Mammary epithelial cell (primary cell): Measurements from ENCODE around the gene THOC5.

Source experiments
- CTCF ChIP-seq, 2 donors: IDR thresholded peaks in 1 of 2; conservative IDR thresholded peaks in 1 of 2; 2 replicates each; pipeline ENCODE4 v1.5.1; 2011 to 2012; ENCODE audit warnings: inconsistent platforms in 2 of 2, low read length in 2 of 2, mild to moderate bottlenecking in 2 of 2, control low read depth in 1 of 2, low read depth in 1 of 2; ENCODE audit not compliant: insufficient read depth in 1 of 2; ENCODE audit errors: extremely low read depth in 1 of 2
- EZH2 ChIP-seq: IDR thresholded peaks from 2 replicates; pipeline ENCODE4 v1.6.1; 2012; ENCODE audit warnings: low read length, inconsistent platforms, borderline replicate concordance

- TF ChIP-seq CTCF (conservative IDR thresholded peaks at IDR 0.05 in 1 of 2, IDR thresholded peaks at IDR 0.05 in 1 of 2; ENCODE audit: extremely low read depth in 1 of 2, insufficient read depth in 1 of 2, low read depth in 1 of 2, low read length in 2 of 2) (no peak), EZH2 (no peak)
These were observed 71.3 kb downstream of the THOC5 start for GRCh38 chr22:29482253-29482652.
